Right hindlimb (tissue), 1 donor: ENCODE data around the gene CYP2R1.

Source experiments
- DNase-seq: peaks from one replicate; pipeline ENCODE4 v3.0.0-alpha.2; 2018

Gene CYP2R1

GRCh38 chr11:14892036-14892556 lies at the start of gene CYP2R1:
Gene CYP2R1, minus strand, starts transcription at chr11:14892231. Its CDS starts 26 bp downstream, at chr11:14892205.
- DNase-seq, result peak; percentile 96

- no peak for DNase-seq
These were observed 46.9 kb upstream of the CYP2R1 start for GRCh38 chr11:14938936-14939335.

- no peak for DNase-seq
These were observed 42.8 kb upstream of the CYP2R1 start for GRCh38 chr11:14934641-14935351.

GRCh38 chr11:14932447-14932846 lies 40.4 kb upstream of the CYP2R1 start:
- no peak for DNase-seq

- DNase-seq, result no peak
These were observed 38.3 kb upstream of the CYP2R1 start for GRCh38 chr11:14930369-14930768.

GRCh38 chr11:14927146-14927545 lies 35.1 kb upstream of the CYP2R1 start:
- DNase-seq, result no peak

GRCh38 chr11:14924318-14924717 lies 32.3 kb upstream of the CYP2R1 start:
- no peak for DNase-seq

- no peak for DNase-seq
These were observed 24.4 kb upstream of the CYP2R1 start for GRCh38 chr11:14916403-14916802.

- no peak for DNase-seq
These were observed 22.5 kb upstream of the CYP2R1 start for GRCh38 chr11:14914536-14914935.

- DNase-seq, result no peak
These were observed 16.3 kb upstream of the CYP2R1 start for GRCh38 chr11:14908214-14908880.

- peak; percentile 68 for DNase-seq
These were observed 15.6 kb upstream of the CYP2R1 start for GRCh38 chr11:14907411-14908213.

GRCh38 chr11:14906993-14907392 lies 15.0 kb upstream of the CYP2R1 start:
- DNase-seq, result no peak

GRCh38 chr11:14906578-14906977 lies 14.5 kb upstream of the CYP2R1 start:
- DNase-seq, result no peak

- DNase-seq, result peak; percentile 40
These were observed 13.3 kb upstream of the CYP2R1 start for GRCh38 chr11:14905104-14906033.

GRCh38 chr11:14904745-14905103 lies 12.7 kb upstream of the CYP2R1 start:
- DNase-seq, result peak; percentile 85

GRCh38 chr11:14902650-14903350 lies 10.8 kb upstream of the CYP2R1 start:
- no peak for DNase-seq

- no peak for DNase-seq
These were observed 6.9 kb upstream of the CYP2R1 start for GRCh38 chr11:14898906-14899305.

GRCh38 chr11:14898355-14898754 lies 6.3 kb upstream of the CYP2R1 start:
- no peak for DNase-seq

GRCh38 chr11:14894657-14895598 lies 2.9 kb upstream of the CYP2R1 start:
- DNase-seq, result no peak

GRCh38 chr11:14892577-14892976 lies 546 bp upstream of the CYP2R1 start:
- no peak for DNase-seq
